Endothelial cell of umbilical vein (primary cell): Measurements from ENCODE around the gene DMAP1. TPM values are rescaled to one million over a fixed set of nuclear protein-coding genes. Genes with fewer than 3 reads are reported as not detected.

Experiments
- BruUV-seq: library from RNA; stranded (reverse); fragments of 400-500 nt; replicated peaks from 2 replicates; lab custom pipeline; 2021; lab: Mats Ljungman, UMichigan
- CTCF ChIA-PET: fragments of 300-600, 350-600 bp; sonication (Branson Sonifier 250); formaldehyde crosslinking; loops from one replicate; lab custom pipeline; 2021; ENCODE audit warnings: antibody characterized with exemption, inconsistent platforms; lab: Charles Lee
- POLR2A ChIA-PET: fragments of 300-600, 350-600 bp; sonication (Branson Sonifier 250); formaldehyde crosslinking; loops from one replicate; lab custom pipeline; 2021; ENCODE audit warnings: antibody characterized with exemption, inconsistent platforms; lab: Charles Lee
- DNase-seq: peaks from one replicate; pipeline ENCODE4 v3.0.0-alpha.2; 2011; ENCODE audit warnings: low read depth, low spot score
- FAIRE-seq: peaks from 2 replicates; lab custom pipeline; 2011; peaks lifted over from hg19 to GRCh38; lab: Jason Lieb, UNC
- H2AFZ ChIP-seq: 2 replicates; pipeline ENCODE4 v1.6.0; 2012; ENCODE audit warnings: low read depth, low read length, control low read depth, inconsistent platforms
- H3K27ac ChIP-seq: 2 replicates; pipeline ENCODE4 v1.5.1; 2011; ENCODE audit warnings: low read depth, mild to moderate bottlenecking, control low read depth, low read length, moderate library complexity; ENCODE audit not compliant: insufficient read depth
- H3K27me3 ChIP-seq, 2 experiments: 2 replicates each; pipeline versions ENCODE4 v1.6.0 to v1.6.1; 2011; ENCODE audit warnings: low read length in 2 of 2, mixed read lengths in 1 of 2; ENCODE audit not compliant: control insufficient read depth in 2 of 2, insufficient read depth in 2 of 2
- H3K36me3 ChIP-seq, 2 experiments: 2 replicates in 1 of 2; 3 replicates in 1 of 2; pipeline ENCODE4 v1.5.1; 2011; ENCODE audit warnings: low read length in 2 of 2, mild to moderate bottlenecking in 1 of 2, moderate library complexity in 1 of 2; ENCODE audit not compliant: control insufficient read depth in 2 of 2, insufficient read depth in 2 of 2; ENCODE audit errors: extremely low read depth in 1 of 2
- H3K4me1 ChIP-seq: 3 replicates; pipeline ENCODE4 v1.5.1; 2011; ENCODE audit warnings: mild to moderate bottlenecking, low read length; ENCODE audit not compliant: control insufficient read depth, insufficient read depth; ENCODE audit errors: extremely low read depth
- H3K4me2 ChIP-seq: 2 replicates; pipeline ENCODE4 v1.6.1; 2011; ENCODE audit warnings: low read length, control low read depth, mixed read lengths; ENCODE audit not compliant: insufficient read depth
- H3K4me3 ChIP-seq, 3 experiments: fragments of 200-600 bp in 1 of 3; sonication (generic), shearing (Covaris generic) in 1 of 3; replicated peaks in 1 of 3; 2 replicates each; pipeline ENCODE4 v1.5.1; 2011 to 2016; ENCODE audit warnings: control low read depth in 3 of 3, low read length in 3 of 3, mild to moderate bottlenecking in 2 of 3, inconsistent platforms in 1 of 3, low read depth in 1 of 3, moderate library complexity in 1 of 3; ENCODE audit not compliant: insufficient read depth in 1 of 3
- H3K79me2 ChIP-seq: 2 replicates; pipeline ENCODE4 v1.6.0; 2012; ENCODE audit warnings: low read length, inconsistent platforms; ENCODE audit not compliant: control insufficient read depth, insufficient read depth
- H3K9ac ChIP-seq: replicated peaks from 2 replicates; pipeline ENCODE3; 2011; ENCODE audit warnings: low read length, control low read depth; ENCODE audit not compliant: insufficient read depth; ENCODE audit errors: extremely low read depth
- H3K9me1 ChIP-seq: replicated peaks from 3 replicates; pipeline ENCODE4 v1.6.0; 2011; ENCODE audit warnings: mild to moderate bottlenecking, low read length; ENCODE audit not compliant: control insufficient read depth, insufficient read depth; ENCODE audit errors: extremely low read depth
- H3K9me3 ChIP-seq: replicated peaks from 2 replicates; pipeline ENCODE4 v1.5.1; 2012; ENCODE audit warnings: low read length, inconsistent platforms; ENCODE audit not compliant: control insufficient read depth, insufficient read depth
- H4K20me1 ChIP-seq: replicated peaks from 2 replicates; pipeline ENCODE3; 2011; ENCODE audit warnings: mild to moderate bottlenecking, low read length; ENCODE audit not compliant: control insufficient read depth, insufficient read depth; ENCODE audit errors: extremely low read depth
- GATA2 ChIP-seq: IDR thresholded peaks from 2 replicates; pipeline ENCODE4 v1.7.0; 2011; ENCODE audit warnings: low read depth, mild to moderate bottlenecking, moderate library complexity, mixed read lengths, low read length; ENCODE audit not compliant: insufficient read length, insufficient read depth
- JUN ChIP-seq: IDR thresholded peaks from 2 replicates; pipeline ENCODE4 v1.6.1; 2011; ENCODE audit warnings: borderline replicate concordance, low read depth; ENCODE audit not compliant: insufficient read length, insufficient read depth
- MYC ChIP-seq: IDR thresholded peaks from one replicate; pipeline ENCODE4 v1.6.1; 2011; ENCODE audit warnings: mild to moderate bottlenecking, low read depth, low read length
- POLR2A ChIP-seq: IDR thresholded peaks from 2 replicates; pipeline ENCODE4 v1.6.1; 2012; ENCODE audit warnings: low read depth, mild to moderate bottlenecking, control low read depth, low read length
- POLR2AphosphoS5 ChIP-seq: IDR thresholded peaks from 2 replicates; pipeline ENCODE4 v1.6.1; 2012; ENCODE audit warnings: low read depth, mild to moderate bottlenecking, control low read depth, low read length, moderate library complexity; ENCODE audit not compliant: insufficient read depth
- dilution Hi-C: fragments of 300-500 bp; cut with MboI; formaldehyde crosslinking; loops from one replicate; pipeline ENCODE4 v1.15.0; 2019; ENCODE audit warnings: low sequenced_read_pairs; ENCODE audit not compliant: extremely low pct_ligation_motif_present
- intact Hi-C: fragments of 100-400 bp; cut with micrococcal nuclease; formaldehyde crosslinking; loops from one replicate; pipeline ENCODE4 v1.10.0; 2022
- polyA plus RNA-seq, 4 experiments: library from polyadenylated mRNA; depleted of rRNA in 3 of 4; stranded (reverse) in 3 of 4; unstranded in 1 of 4; fragments of >200 nt; gene quantifications; 2 replicates each; pipeline versions ENCODE4 v1.2.1 to v1.2.3, GENCODE V29; 2011 to 2012; ENCODE audit warnings: missing spikeins in 1 of 4
- total RNA-seq: library from RNA; stranded (reverse); gene quantifications from 2 replicates; pipeline ENCODE4 v1.2.3, GENCODE V29; 2021
- TF ChIP-seq, protein P1 (sequence below): IDR thresholded peaks from 2 replicates; pipeline ENCODE4 v1.6.1; 2011; ENCODE audit not compliant: insufficient read depth, insufficient read length

DMAP1 gene
- total and polyA plus RNA-seq, 2 donors (not counting 3 experiments of a cell fraction or from before 2014, with no cell fraction given), result 42.9 to 63.2 TPM

DNA sequence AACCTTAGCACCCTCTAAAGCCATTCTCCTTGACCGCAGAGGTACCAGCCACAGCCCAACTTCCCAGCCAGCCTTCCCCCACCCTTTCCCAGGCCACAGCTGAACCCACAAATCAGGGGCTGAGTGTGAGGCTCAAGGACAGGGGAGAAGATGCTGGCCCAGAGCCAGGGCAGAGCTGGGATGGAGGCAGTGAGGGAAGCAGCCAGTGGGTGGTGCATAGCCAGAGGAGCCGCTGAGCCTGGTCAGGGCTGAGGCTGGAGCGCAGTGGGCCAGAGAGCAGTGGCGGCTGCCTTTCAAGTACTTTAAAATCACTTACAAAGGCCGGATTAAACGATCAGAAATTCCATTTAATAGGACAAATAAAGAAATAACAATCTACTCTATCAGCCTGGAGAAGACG lies 36.3 kb downstream of the DMAP1 start:
- ChIA-PET CTCF (no interaction called here), POLR2A (no interaction called here)
- no peaks in the 10 kb centered on the region for H3K9me3 ChIP-seq
- no peak overlapping the region for H3K4me2 ChIP-seq
- H3K9me1 ChIP-seq, result no peaks in the 10 kb centered on the region
- H3K4me1 ChIP-seq, result no peaks in the 10 kb centered on the region
- dilution Hi-C loops, result no loop called here
- no peak overlapping the region for H3K9ac ChIP-seq
- H2AFZ ChIP-seq, result no peak overlapping the region
- no peaks in the 10 kb centered on the region for H3K79me2 ChIP-seq
- peaks cover 0 to 2% of the 10 kb centered on the region in 2 experiments for H3K36me3 ChIP-seq
- BruUV-seq, result no TSS peak
- no peak for TF ChIP-seq JUN
- TF ChIP-seq POLR2AphosphoS5, result no peak
- FAIRE-seq (no peak), DNase-seq (no peak)
- intact Hi-C loops, result no loop called here
- H4K20me1 ChIP-seq, result no peaks in the 10 kb centered on the region
- no peak overlapping the region for H3K27ac ChIP-seq
- H3K4me3 ChIP-seq, result no peak overlapping the region
- H3K27me3 ChIP-seq, result no peaks in the 10 kb centered on the region

DNA sequence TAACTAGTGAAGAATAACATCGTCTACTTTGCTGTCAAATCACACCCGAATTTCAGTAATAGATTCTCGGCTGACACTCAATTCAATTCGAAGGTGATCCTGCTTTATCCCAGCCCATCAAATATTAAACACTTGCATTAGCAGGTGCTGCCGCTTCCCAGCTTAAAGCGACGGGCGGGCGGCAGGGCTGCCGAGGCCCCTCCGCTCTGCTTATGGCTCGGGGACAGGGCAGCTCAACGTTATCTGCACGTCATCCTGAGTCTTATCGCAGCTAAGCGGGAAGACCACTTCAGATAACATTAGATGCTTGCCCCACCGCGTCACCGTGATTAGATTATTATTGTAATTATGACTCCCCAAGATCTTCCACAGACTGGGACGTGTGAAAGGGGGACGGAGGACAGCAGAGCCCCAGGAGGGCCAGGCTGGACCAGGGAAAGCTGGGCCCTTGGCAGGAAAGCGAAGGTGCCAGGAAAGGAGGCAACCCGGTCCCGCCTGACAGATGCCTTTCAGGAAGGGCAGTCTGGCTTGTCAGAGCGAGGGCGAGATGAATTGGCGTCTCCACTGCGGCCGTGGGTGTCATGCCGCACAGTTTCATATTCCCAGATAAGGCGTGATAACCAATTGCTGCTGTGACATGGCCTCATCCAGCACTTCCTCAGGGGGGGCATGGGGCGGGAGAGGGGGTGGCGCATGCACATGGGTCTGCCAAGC lies 37.0 kb downstream of the DMAP1 start:
- H3K9me3 ChIP-seq, result no peaks in the 10 kb centered on the region
- H4K20me1 ChIP-seq, result no peaks in the 10 kb centered on the region
- dilution Hi-C loops, result no loop called here
- DNase-seq (no peak), FAIRE-seq (no peak)
- TF ChIP-seq GATA2 (no peak), JUN (no peak), MYC (no peak), POLR2AphosphoS5 (no peak), POLR2A (no peak)
- TF ChIP-seq, protein P1, sequence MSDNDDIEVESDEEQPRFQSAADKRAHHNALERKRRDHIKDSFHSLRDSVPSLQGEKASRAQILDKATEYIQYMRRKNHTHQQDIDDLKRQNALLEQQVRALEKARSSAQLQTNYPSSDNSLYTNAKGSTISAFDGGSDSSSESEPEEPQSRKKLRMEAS, result no peak
- H3K27ac ChIP-seq, result no peak overlapping the region
- no peak overlapping the region for H2AFZ ChIP-seq
- POLR2A ChIA-PET, result no interaction called here
- no peaks in the 10 kb centered on the region for H3K27me3 ChIP-seq
- intact Hi-C loops, result no loop called here
- H3K4me1 ChIP-seq, result no peaks in the 10 kb centered on the region
- no peak overlapping the region for H3K4me3 ChIP-seq
- peaks cover 0 to 2% of the 10 kb centered on the region in 2 experiments for H3K36me3 ChIP-seq
- H3K9me1 ChIP-seq, result no peaks in the 10 kb centered on the region
- H3K79me2 ChIP-seq, result no peaks in the 10 kb centered on the region
- H3K4me2 ChIP-seq, result no peak overlapping the region
- no peak overlapping the region for H3K9ac ChIP-seq
- no TSS peak for BruUV-seq
- CTCF ChIA-PET, result no interaction called here
